A673 (cell line): ENCODE results near the gene SLC7A6. TPM values are rescaled to one million over a fixed set of nuclear protein-coding genes. Genes with fewer than 3 reads are reported as not detected.

ENCODE experiments used
- BruUV-seq: library from RNA; stranded (reverse); fragments of 400-500 nt; replicated peaks from 2 replicates; lab custom pipeline; 2021; lab: Mats Ljungman, UMichigan
- CTCF ChIA-PET: fragments of 300-600 bp; sonication (Branson Sonifier 250); formaldehyde crosslinking; loops from one replicate; lab custom pipeline; 2022; ENCODE audit warnings: antibody characterized with exemption; lab: Charles Lee
- POLR2A ChIA-PET: fragments of 300-600 bp; sonication (Branson Sonifier 250); formaldehyde crosslinking; loops from one replicate; lab custom pipeline; 2022; ENCODE audit warnings: antibody characterized with exemption; ENCODE audit not compliant: low non-redundant PET; lab: Charles Lee
- DNase-seq: peaks from one replicate; pipeline ENCODE4 v3.0.0-alpha.2; 2015; ENCODE audit warnings: low spot score
- H3K27ac ChIP-seq: fragments of 200-600 bp; sonication (generic); 2 replicates; pipeline ENCODE4 v1.5.1; 2016; ENCODE audit warnings: mixed run types, low read depth, mild to moderate bottlenecking, mixed read lengths, antibody characterized with exemption, low read length; ENCODE audit not compliant: poor library complexity, severe bottlenecking
- H3K27me3 ChIP-seq: fragments of 200-600 bp; sonication (generic); replicated peaks from 2 replicates; pipeline ENCODE4 v1.6.1; 2017; ENCODE audit warnings: mixed run types, low read depth, mild to moderate bottlenecking, mixed read lengths, antibody characterized with exemption, low read length; ENCODE audit not compliant: insufficient read depth, poor library complexity
- H3K36me3 ChIP-seq: fragments of 200-600 bp; sonication (generic); 2 replicates; pipeline ENCODE4 v1.6.1; 2016; ENCODE audit warnings: mixed run types, mild to moderate bottlenecking, mixed read lengths, antibody characterized with exemption, low read length; ENCODE audit not compliant: insufficient read depth, poor library complexity, severe bottlenecking
- H3K4me1 ChIP-seq: fragments of 200-600 bp; sonication (generic); 2 replicates; pipeline ENCODE4 v1.6.1; 2017; ENCODE audit warnings: mixed run types, mild to moderate bottlenecking, mixed read lengths, antibody characterized with exemption, low read length; ENCODE audit not compliant: insufficient read depth, poor library complexity, severe bottlenecking
- H3K4me3 ChIP-seq: fragments of 200-600 bp; sonication (generic); 2 replicates; pipeline ENCODE4 v1.5.1; 2016; ENCODE audit warnings: low read depth, mixed run types, mild to moderate bottlenecking, mixed read lengths, low read length; ENCODE audit not compliant: poor library complexity, severe bottlenecking
- H3K9me3 ChIP-seq: fragments of 200-600 bp; sonication (generic); 2 replicates; pipeline ENCODE4 v1.6.1; 2016; ENCODE audit warnings: mixed run types, low read depth, mild to moderate bottlenecking, mixed read lengths, antibody characterized with exemption, low read length; ENCODE audit not compliant: poor library complexity, severe bottlenecking
- CTCF ChIP-seq: fragments of 300-800, 200-600 bp; sonication (generic); conservative IDR thresholded peaks from 2 replicates; pipeline ENCODE4 v1.5.1; 2017; ENCODE audit warnings: low read depth, mild to moderate bottlenecking, antibody characterized with exemption, low read length, moderate library complexity, mixed read lengths
- EZH2 ChIP-seq: fragments of 200-600 bp; sonication (generic); IDR thresholded peaks from 2 replicates; pipeline ENCODE4 v1.6.1; 2017; ENCODE audit warnings: borderline replicate concordance, low read depth, mild to moderate bottlenecking, mixed read lengths, antibody characterized with exemption, low read length; ENCODE audit not compliant: poor library complexity, severe bottlenecking
- intact Hi-C: fragments of 100-400 bp; cut with micrococcal nuclease; formaldehyde crosslinking; loops from one replicate; pipeline ENCODE4 v1.10.0; 2022; ENCODE audit not compliant: unreplicated experiment
- total RNA-seq: library from RNA; stranded (reverse); gene quantifications from 2 replicates; pipeline ENCODE4 v1.2.3, GENCODE V29; 2021

Gene SLC7A6
- total RNA-seq, 1 experiment from 2014 or later, result 58.7 TPM

DNA sequence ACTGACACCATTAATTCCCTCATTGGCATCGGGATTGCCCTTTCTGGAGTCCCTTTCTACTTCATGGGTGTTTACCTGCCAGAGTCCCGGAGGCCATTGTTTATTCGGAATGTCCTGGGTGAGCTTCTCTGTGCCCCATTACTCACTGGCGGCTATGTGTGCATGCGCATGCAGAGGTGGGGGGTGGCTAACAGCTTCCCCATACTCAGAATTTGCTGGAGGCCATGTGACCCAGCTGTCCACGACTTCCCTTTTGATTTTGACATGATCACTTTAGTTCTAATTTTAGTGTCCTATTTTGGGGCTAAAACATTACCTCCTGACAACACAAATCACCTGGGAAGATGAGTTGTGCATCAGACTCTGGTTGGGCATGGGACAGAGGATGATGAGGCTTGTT lies 32.4 kb downstream of the SLC7A6 start:
- no peak overlapping the region for H3K27ac ChIP-seq
- BruUV-seq, result no TSS peak
- peaks cover 31% of the 10 kb centered on the region for H3K4me1 ChIP-seq
- no peak overlapping the region for H3K4me3 ChIP-seq
- TF ChIP-seq EZH2 (no peak), CTCF (no peak)
- H3K27me3 ChIP-seq, result no peaks in the 10 kb centered on the region
- ChIA-PET POLR2A (no interaction called here), CTCF (no interaction called here)
- intact Hi-C loops, result no loop called here
- no peaks in the 10 kb centered on the region for H3K9me3 ChIP-seq
- H3K36me3 ChIP-seq, result peaks cover 59% of the 10 kb centered on the region
- DNase-seq, result no peak

DNA sequence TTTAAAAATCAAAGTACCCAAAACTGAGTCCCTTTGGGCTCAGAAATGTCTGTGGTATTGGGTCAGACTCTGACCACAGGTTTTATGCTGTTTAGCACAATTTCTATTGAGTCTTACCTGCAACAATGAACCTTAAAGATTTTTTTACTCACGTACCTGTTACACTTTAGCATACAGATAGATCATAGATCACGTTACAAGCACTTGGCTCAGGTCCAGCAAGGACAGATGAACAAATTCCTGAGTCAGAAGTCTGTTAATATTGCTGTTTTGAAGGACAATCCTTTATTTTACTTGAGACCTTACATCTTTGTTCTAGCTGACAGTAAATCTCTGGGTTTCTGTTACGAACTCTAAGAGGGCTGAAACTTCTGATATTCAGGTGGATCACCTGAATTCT lies 33.6 kb downstream of the SLC7A6 start:
- Histone ChIP-seq H3K27ac (peak overlapping the region; percentile 64), H3K27me3 (no peaks in the 10 kb centered on the region), H3K36me3 (peaks cover 69% of the 10 kb centered on the region), H3K4me1 (peaks cover 31% of the 10 kb centered on the region), H3K4me3 (no peak overlapping the region), H3K9me3 (no peaks in the 10 kb centered on the region)
- intact Hi-C loops, result no loop called here
- CTCF ChIA-PET, result no interaction called here
- DNase-seq, result no peak
- TSS peak; percentile 26 for BruUV-seq
- no peak for TF ChIP-seq CTCF
- no peak for TF ChIP-seq EZH2
- POLR2A ChIA-PET, result no interaction called here

- CTCF ChIA-PET, result no interaction called here
- DNase-seq, result no peak
- POLR2A ChIA-PET, result no interaction called here
- no TSS peak for BruUV-seq
- intact Hi-C loops, result no loop called here
- no peaks in the 10 kb centered on the region for H3K27me3 ChIP-seq
- no peaks in the 10 kb centered on the region for H3K9me3 ChIP-seq
- peaks cover 31% of the 10 kb centered on the region for H3K4me1 ChIP-seq
- peaks cover 72% of the 10 kb centered on the region for H3K36me3 ChIP-seq
- peak overlapping the region; percentile 64 for H3K27ac ChIP-seq
- no peak overlapping the region for H3K4me3 ChIP-seq
- TF ChIP-seq EZH2 (no peak), CTCF (no peak)
Observed at GRCh38 chr16:68298312-68298711, 34.0 kb downstream of the SLC7A6 start.
